HEK293 (cell line): Measurements from ENCODE around the gene PDE2A.

Source experiments
- CTCF ChIA-PET: fragments of 350-600 bp; formaldehyde crosslinking; extraction: SDS; loops from one replicate; lab custom pipeline; 2021; ENCODE audit warnings: antibody characterized with exemption; lab: Yijun Ruan, JAX
- POLR2A ChIA-PET: fragments of 300-600 bp; formaldehyde crosslinking; extraction: SDS; loops from one replicate; lab custom pipeline; 2020; ENCODE audit warnings: antibody characterized with exemption, inconsistent platforms; lab: Yijun Ruan, JAX
- H3K27ac ChIP-seq: fragments of 200-500 bp; sonication (Bioruptor generic); 2 replicates; pipeline ENCODE4 v1.5.1; 2014; ENCODE audit warnings: low read depth, low read length, control low read depth, inconsistent platforms; ENCODE audit errors: extremely low read depth
- H3K36me3 ChIP-seq, 2 experiments: fragments of 200-500 bp in 1 of 2; sonication (Bioruptor generic) in 1 of 2; 1 replicate in 1 of 2; 2 replicates in 1 of 2; pipeline ENCODE4 v1.5.1; 2014 to 2017; ENCODE audit warnings: inconsistent platforms in 2 of 2, low read length in 2 of 2; ENCODE audit not compliant: control insufficient read depth in 2 of 2, insufficient read depth in 1 of 2
- H3K4me1 ChIP-seq: fragments of 200-500 bp; sonication (Bioruptor generic); 2 replicates; pipeline ENCODE4 v1.5.1; 2014; ENCODE audit warnings: mild to moderate bottlenecking, low read length, inconsistent platforms; ENCODE audit not compliant: control insufficient read depth, insufficient read depth
- H3K4me3 ChIP-seq: 2 replicates; pipeline ENCODE4 v1.5.1; 2011; ENCODE audit warnings: low read depth, mild to moderate bottlenecking, control low read depth, low read length, moderate library complexity
- H3K9me3 ChIP-seq: fragments of 200-500 bp; sonication (Bioruptor generic); 2 replicates; pipeline ENCODE4 v1.5.1; 2014; ENCODE audit warnings: low read depth, low read length, inconsistent platforms; ENCODE audit not compliant: control insufficient read depth, insufficient read depth
- AEBP2 ChIP-seq: fragments of 450-650 bp; formaldehyde crosslinking; IDR thresholded peaks from 2 replicates; pipeline ENCODE4 v1.5.1; 2016; ENCODE audit warnings: missing biosample characterization, missing genetic modification characterization, borderline replicate concordance
- ELK4 ChIP-seq: IDR thresholded peaks from 2 replicates; pipeline ENCODE4 v1.6.1; 2011; ENCODE audit warnings: mild to moderate bottlenecking, low read depth, low read length, borderline replicate concordance
- KLF10 ChIP-seq: fragments of 450-650 bp; IDR thresholded peaks from 2 replicates; pipeline ENCODE4 v1.5.1; 2018; ENCODE audit warnings: missing biosample characterization, mild to moderate bottlenecking, missing genetic modification characterization
- KLF16 ChIP-seq: fragments of 450-650 bp; formaldehyde crosslinking; IDR thresholded peaks from 2 replicates; pipeline ENCODE4 v1.5.1; 2017; ENCODE audit warnings: missing biosample characterization, missing genetic modification characterization
- KLF9 ChIP-seq: fragments of 450-650 bp; formaldehyde crosslinking; IDR thresholded peaks from 2 replicates; pipeline ENCODE4 v1.5.1; 2016; ENCODE audit warnings: missing biosample characterization, missing genetic modification characterization, low read depth
- OVOL3 ChIP-seq: fragments of 450-650 bp; formaldehyde crosslinking; IDR thresholded peaks from 2 replicates; pipeline ENCODE4 v1.5.1; 2016; ENCODE audit warnings: missing biosample characterization, missing genetic modification characterization
- REPIN1 ChIP-seq: fragments of 450-650 bp; formaldehyde crosslinking; IDR thresholded peaks from 2 replicates; pipeline ENCODE4 v1.5.1; 2017; ENCODE audit warnings: missing biosample characterization, missing genetic modification characterization, low read depth
- REST ChIP-seq: fragments of 450-650 bp; formaldehyde crosslinking; IDR thresholded peaks from 2 replicates; pipeline ENCODE4 v1.5.1; 2016; ENCODE audit warnings: missing biosample characterization, missing genetic modification characterization
- SCRT1 ChIP-seq: fragments of 450-650 bp; formaldehyde crosslinking; IDR thresholded peaks from 2 replicates; pipeline ENCODE4 v1.5.1; 2016; ENCODE audit warnings: missing biosample characterization, missing genetic modification characterization, borderline replicate concordance
- SP3 ChIP-seq: fragments of 450-650 bp; formaldehyde crosslinking; IDR thresholded peaks from 2 replicates; pipeline ENCODE4 v1.5.1; 2016; ENCODE audit warnings: missing biosample characterization, missing genetic modification characterization
- TRIM28 ChIP-seq: IDR thresholded peaks from 2 replicates; pipeline ENCODE4 v1.6.1; 2011; ENCODE audit warnings: low read length, control low read depth, borderline replicate concordance
- YY2 ChIP-seq: fragments of 450-650 bp; formaldehyde crosslinking; IDR thresholded peaks from 2 replicates; pipeline ENCODE4 v1.5.1; 2016; ENCODE audit warnings: missing biosample characterization, missing genetic modification characterization
- ZBTB26 ChIP-seq: fragments of 450-650 bp; formaldehyde crosslinking; optimal IDR thresholded peaks from 2 replicates; pipeline ENCODE3; 2016; ENCODE audit warnings: missing biosample characterization, mild to moderate bottlenecking, missing genetic modification characterization
- ZFP3 ChIP-seq: fragments of 450-650 bp; formaldehyde crosslinking; IDR thresholded peaks from 2 replicates; pipeline ENCODE4 v1.5.1; 2016; ENCODE audit warnings: low read depth, missing biosample characterization, missing genetic modification characterization
- ZNF112 ChIP-seq: fragments of 450-650 bp; formaldehyde crosslinking; IDR thresholded peaks from 2 replicates; pipeline ENCODE4 v1.5.0; 2017; ENCODE audit warnings: missing biosample characterization, missing genetic modification characterization
- ZNF132 ChIP-seq: fragments of 450-650 bp; formaldehyde crosslinking; IDR thresholded peaks from 2 replicates; pipeline ENCODE4 v1.5.1; 2017; ENCODE audit warnings: missing biosample characterization, missing genetic modification characterization, borderline replicate concordance
- ZNF169 ChIP-seq: fragments of 450-650 bp; formaldehyde crosslinking; IDR thresholded peaks from 2 replicates; pipeline ENCODE4 v1.5.1; 2016; ENCODE audit warnings: missing biosample characterization, missing genetic modification characterization
- ZNF211 ChIP-seq: fragments of 450-650 bp; formaldehyde crosslinking; IDR thresholded peaks from 2 replicates; pipeline ENCODE4 v1.5.1; 2016; ENCODE audit warnings: low read depth, missing biosample characterization, missing genetic modification characterization
- ZNF214 ChIP-seq: fragments of 450-650 bp; formaldehyde crosslinking; IDR thresholded peaks from 2 replicates; pipeline ENCODE4 v1.5.1; 2017; ENCODE audit warnings: missing biosample characterization, mild to moderate bottlenecking, missing genetic modification characterization, borderline replicate concordance
- ZNF423 ChIP-seq: fragments of 450-650 bp; formaldehyde crosslinking; IDR thresholded peaks from 2 replicates; pipeline ENCODE4 v1.5.1; 2016; ENCODE audit warnings: missing biosample characterization, missing genetic modification characterization
- ZNF48 ChIP-seq: fragments of 450-650 bp; formaldehyde crosslinking; IDR thresholded peaks from 2 replicates; pipeline ENCODE4 v1.5.1; 2016; ENCODE audit warnings: missing biosample characterization, missing genetic modification characterization
- ZNF501 ChIP-seq: fragments of 450-650 bp; formaldehyde crosslinking; IDR thresholded peaks from 2 replicates; pipeline ENCODE4 v1.5.1; 2016; ENCODE audit warnings: missing biosample characterization, missing genetic modification characterization
- ZNF670 ChIP-seq: fragments of 450-650 bp; formaldehyde crosslinking; IDR thresholded peaks from 2 replicates; pipeline ENCODE4 v1.5.1; 2016; ENCODE audit warnings: missing biosample characterization, missing genetic modification characterization, low read depth
- ZNF692 ChIP-seq: fragments of 450-650 bp; formaldehyde crosslinking; IDR thresholded peaks from 2 replicates; pipeline ENCODE4 v1.5.1; 2016; ENCODE audit warnings: missing biosample characterization, missing genetic modification characterization
- ZNF837 ChIP-seq: fragments of 450-650 bp; formaldehyde crosslinking; IDR thresholded peaks from 2 replicates; pipeline ENCODE4 v1.5.1; 2016; ENCODE audit warnings: missing biosample characterization, missing genetic modification characterization

The PDE2A gene

GRCh38 chr11:72579816-72580641 lies 94.2 kb downstream of the PDE2A start:
- POLR2A ChIA-PET, result interaction anchor here (0.6 kb wide), 1 partner anchor 337 kb away, joined by 4 read pairs; no protein-coding TSS in a partner anchor
- H3K4me3 ChIP-seq, result no peak overlapping the region
- CTCF ChIA-PET, result interaction anchor here (0.5 to 3.3 kb wide), 4 partner anchors 9 to 145 kb away, joined by 3 to 12 read pairs (median 6); no protein-coding TSS in a partner anchor
- no peak overlapping the region for H3K27ac ChIP-seq
- no peaks in the 10 kb centered on the region for H3K9me3 ChIP-seq
- no peaks in the 10 kb centered on the region for H3K36me3 ChIP-seq
- TF ChIP-seq KLF9 (tag by site-specific recombination) (no peak), ZNF48 (tag by site-specific recombination) (no peak), ZNF211 (tag by site-specific recombination) (no peak), ZNF169 (tag by site-specific recombination) (no peak), OVOL3 (tag by site-specific recombination) (no peak), TRIM28 (no peak), ZNF692 (no peak), ZNF501 (no peak), ZNF837 (no peak), ZNF132 (tag by site-specific recombination) (no peak), ZBTB26 (tag by site-specific recombination) (no peak), ZNF112 (tag by site-specific recombination) (no peak), ELK4 (no peak), ZNF423 (no peak)
- no peaks in the 10 kb centered on the region for H3K4me1 ChIP-seq

- ChIA-PET POLR2A (no interaction called here), CTCF (interaction anchor here (0.5 to 3.3 kb wide), 4 partner anchors 10 to 146 kb away, joined by 3 to 12 read pairs (median 6); no protein-coding TSS in a partner anchor)
- Histone ChIP-seq H3K36me3 (no peaks in the 10 kb centered on the region), H3K4me3 (no peak overlapping the region), H3K9me3 (no peaks in the 10 kb centered on the region), H3K4me1 (no peaks in the 10 kb centered on the region), H3K27ac (no peak overlapping the region)
- no peak for TF ChIP-seq SCRT1 (tag by site-specific recombination)
- no peak for TF ChIP-seq ZFP3 (tag by site-specific recombination)
- no peak for TF ChIP-seq AEBP2 (tag by site-specific recombination)
- TF ChIP-seq REPIN1 (tag by site-specific recombination), result no peak
- TF ChIP-seq REST (tag by site-specific recombination), result no peak
- TF ChIP-seq ZNF670 (tag by site-specific recombination), result no peak
- TF ChIP-seq KLF10 (tag by site-specific recombination), result no peak
- no peak for TF ChIP-seq SP3 (tag by site-specific recombination)
- no peak for TF ChIP-seq YY2 (tag by site-specific recombination)
- no peak for TF ChIP-seq KLF16 (tag by site-specific recombination)
- TF ChIP-seq ZNF214 (tag by site-specific recombination), result no peak
These were observed 95.0 kb downstream of the PDE2A start for GRCh38 chr11:72578991-72579815.
